Measurements from ENCODE around the gene SUGP2.
"Not testable (repeated sequence)": the region's sequence is repeated elsewhere in the genome, so short reads cannot be mapped to it uniquely, and the experiment has no call there.

The SUGP2 gene

DNA sequence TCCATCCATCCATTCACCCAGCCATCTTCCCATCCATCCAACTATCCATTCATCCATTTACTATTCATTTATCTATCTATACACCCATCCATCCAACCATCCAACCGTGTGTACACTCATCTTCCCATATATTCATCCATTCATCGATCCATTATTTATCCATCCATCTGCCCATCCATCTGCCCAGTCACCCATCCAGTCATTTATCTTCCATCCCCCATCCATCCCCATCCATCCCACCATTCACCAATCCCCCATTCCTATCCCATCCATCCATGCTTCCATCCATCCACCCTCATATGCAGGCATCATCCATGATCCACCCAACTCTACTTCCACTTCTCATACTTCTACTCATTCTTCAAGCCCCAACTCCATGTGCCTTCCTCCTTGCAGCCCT, 78.3 kb downstream of the SUGP2 start:
- no peak for DNase-seq (ENCODE audit: low read depth in 4 of 4, low spot score in 1 of 4)

- no peak for DNase-seq (ENCODE audit: low read depth in 4 of 4, low spot score in 1 of 4)
Measured at GRCh38 chr19:18954094-18954493, 79.2 kb downstream of the SUGP2 start.

DNA sequence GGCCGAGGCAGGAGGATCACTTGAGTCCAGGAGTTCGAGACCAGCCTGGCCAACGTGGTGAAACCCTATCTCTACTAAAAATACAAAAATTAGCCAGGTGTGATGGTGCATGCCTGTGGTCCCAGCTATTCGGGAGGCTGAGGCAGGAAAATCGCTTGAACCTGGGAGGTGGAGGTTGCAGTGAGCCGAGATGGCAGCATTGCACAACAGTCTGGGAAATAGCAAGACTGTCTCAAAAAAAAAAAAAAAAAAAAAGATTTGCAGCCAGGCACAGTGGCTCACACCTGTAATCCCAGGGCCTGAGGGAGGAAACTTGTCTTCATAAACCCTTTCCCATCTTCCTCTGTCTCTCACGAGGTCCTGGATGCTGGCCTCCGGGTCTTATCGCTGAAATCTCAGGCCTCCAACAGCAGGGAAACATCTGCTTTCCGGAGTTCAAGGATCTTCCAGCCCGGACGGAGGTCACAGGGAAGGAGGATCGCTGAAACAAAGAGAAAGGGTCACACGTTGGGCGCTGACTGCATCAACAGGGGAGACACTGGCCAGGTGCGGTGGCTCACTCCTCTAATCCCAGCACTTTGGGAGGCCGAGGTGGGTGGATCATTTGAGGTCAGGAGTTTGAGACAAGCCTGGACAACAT, 80.8 kb downstream of the SUGP2 start:
- DNase-seq (ENCODE audit: low read depth in 4 of 4, low spot score in 1 of 4), result not testable (repeated sequence)

DNA sequence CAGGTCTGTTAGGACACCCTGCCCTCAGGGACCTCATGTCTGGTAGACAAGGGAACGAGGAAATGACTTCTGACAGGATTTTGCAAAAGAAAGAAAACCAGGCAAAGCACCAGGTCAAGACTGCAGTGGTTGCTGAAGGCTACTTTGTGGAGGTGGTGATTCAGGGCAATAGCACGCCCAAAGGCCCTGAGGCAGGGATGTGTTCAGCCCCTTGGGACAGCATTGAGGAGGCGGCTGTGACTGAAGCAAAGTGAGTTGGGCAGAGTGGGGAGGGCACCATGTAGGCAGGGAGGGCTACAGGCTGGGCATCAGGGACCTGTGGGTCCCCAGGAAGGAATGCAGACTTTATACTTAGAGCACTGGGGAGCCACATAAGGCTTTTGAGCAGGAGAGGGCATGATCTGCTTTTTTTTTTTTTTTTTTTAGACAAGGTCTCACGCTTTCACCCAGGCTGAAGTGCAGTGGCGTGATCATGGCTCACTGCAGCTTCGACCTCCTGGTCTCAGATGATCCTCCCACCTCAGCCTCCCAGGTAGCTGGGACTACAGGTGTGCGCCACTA, 81.5 kb downstream of the SUGP2 start:
- DNase-seq (ENCODE audit: low read depth in 4 of 4, low spot score in 1 of 4), result no peak

DNA sequence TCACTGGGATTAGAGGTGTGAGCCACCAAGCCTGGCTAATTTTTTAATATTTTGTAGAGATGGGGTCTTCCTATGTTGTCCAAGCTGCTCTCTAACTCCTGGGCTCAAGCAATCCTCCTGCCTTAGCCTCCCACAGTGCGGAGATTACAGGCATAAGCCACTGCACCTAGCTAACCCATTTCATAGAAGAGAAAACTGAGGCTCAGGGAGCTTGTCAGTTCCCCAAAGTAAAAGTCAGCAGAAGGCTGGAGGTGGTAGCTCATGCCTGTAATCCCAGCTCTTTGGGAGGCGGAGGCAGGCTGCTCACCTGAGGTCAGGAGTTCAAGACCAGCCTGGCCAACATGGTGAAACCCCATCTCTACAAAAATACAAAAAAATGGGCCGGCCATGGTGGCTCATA, 83.5 kb downstream of the SUGP2 start:
- no peak for DNase-seq (ENCODE audit: low read depth in 4 of 4, low spot score in 1 of 4)

DNA sequence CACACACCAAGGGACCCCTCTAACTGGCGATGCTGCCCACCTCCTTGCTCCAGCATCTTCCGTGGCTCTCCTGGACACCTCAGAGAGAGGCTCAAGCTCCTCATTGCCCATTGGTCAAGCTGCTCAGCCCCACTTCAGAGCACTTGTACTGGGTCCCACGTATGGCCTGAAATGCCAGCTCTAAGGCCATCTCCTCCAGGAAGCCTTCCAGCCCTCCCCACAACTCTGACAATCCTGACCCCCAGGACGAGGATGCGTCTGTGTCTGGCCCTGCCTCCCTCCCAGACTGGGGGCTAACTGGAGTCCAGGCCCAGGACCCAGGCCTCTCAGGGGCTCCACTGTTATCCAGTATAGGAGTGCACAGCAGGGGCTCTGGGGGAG, 84.4 kb downstream of the SUGP2 start:
- no peak for DNase-seq (ENCODE audit: low read depth in 4 of 4, low spot score in 1 of 4)

GRCh38 chr19:18948075-18948975, 85.0 kb downstream of the SUGP2 start:
- no peak for DNase-seq (ENCODE audit: low read depth in 4 of 4, low spot score in 1 of 4)

- no peak for DNase-seq (ENCODE audit: low read depth in 4 of 4, low spot score in 1 of 4)
Measured at GRCh38 chr19:18946918-18947317, 86.4 kb downstream of the SUGP2 start.

- no peak for DNase-seq (ENCODE audit: low read depth in 4 of 4, low spot score in 1 of 4)
Measured at GRCh38 chr19:18946335-18946734, 87.0 kb downstream of the SUGP2 start.

GRCh38 chr19:18945297-18945696, 88.0 kb downstream of the SUGP2 start:
- DNase-seq (ENCODE audit: low read depth in 4 of 4, low spot score in 1 of 4), result no peak

- no peak for DNase-seq (ENCODE audit: low read depth in 4 of 4, low spot score in 1 of 4)
Measured at GRCh38 chr19:18943465-18943864, 89.9 kb downstream of the SUGP2 start.

- DNase-seq (ENCODE audit: low read depth in 4 of 4, low spot score in 1 of 4), result no peak
Measured at GRCh38 chr19:18942692-18943091, 90.6 kb downstream of the SUGP2 start.

GRCh38 chr19:18941628-18942354, 91.5 kb downstream of the SUGP2 start:
- no peak for DNase-seq (ENCODE audit: low read depth in 4 of 4, low spot score in 1 of 4)

All from stimulated activated CD4-positive, alpha-beta T cell treated with anti-CD3 and anti-CD28 coated beads, Interleukin-1b, Interleukin-23, amount 100 ng/mL, for 24 hours (primary cell).